H1 (cell line): ENCODE data around the gene TRIM50. TPM values are rescaled to one million over a fixed set of nuclear protein-coding genes. Genes with fewer than 3 reads are reported as not detected.

Experiments used
- CTCF ChIA-PET: fragments of 300-600 bp; sonication (Branson Sonifier 250); formaldehyde crosslinking; loops from one replicate; lab custom pipeline; 2021; ENCODE audit not compliant: partially characterized antibody; lab: Charles Lee
- POLR2A ChIA-PET: fragments of 300-600 bp; sonication (Branson Sonifier 250); formaldehyde crosslinking; loops from one replicate; lab custom pipeline; 2021; ENCODE audit warnings: inconsistent platforms; ENCODE audit not compliant: partially characterized antibody; lab: Charles Lee
- DNase-seq, 2 experiments: peaks; one replicate each; pipeline versions ENCODE4 v3.0.0 to v3.0.0-alpha.2; 2010 to 2022; ENCODE audit warnings: low spot score in 2 of 2, low read depth in 1 of 2, mixed read lengths in 1 of 2
- FAIRE-seq: peaks from 2 replicates; lab custom pipeline; 2011; peaks lifted over from hg19 to GRCh38; lab: Jason Lieb, UNC
- H2AFZ ChIP-seq: 2 replicates; pipeline ENCODE4 v1.8.1; 2012; ENCODE audit warnings: low read length, inconsistent platforms
- H2AK5ac ChIP-seq: 2 replicates; pipeline ENCODE4 v1.6.1; 2013; ENCODE audit warnings: low read depth, low read length
- H2BK120ac ChIP-seq: replicated peaks from 2 replicates; pipeline ENCODE3; 2013; ENCODE audit warnings: low read depth, low read length, inconsistent platforms
- H2BK12ac ChIP-seq: 2 replicates; pipeline ENCODE4 v1.6.1; 2013; ENCODE audit warnings: low read depth, low read length
- H2BK15ac ChIP-seq: 2 replicates; pipeline ENCODE4 v1.6.1; 2013; ENCODE audit warnings: low read length
- H2BK20ac ChIP-seq: 2 replicates; pipeline ENCODE4 v1.6.1; 2013; ENCODE audit warnings: low read length
- H2BK5ac ChIP-seq: 2 replicates; pipeline ENCODE4 v1.6.1; 2013; ENCODE audit warnings: low read depth, low read length
- H3K14ac ChIP-seq: 2 replicates; pipeline ENCODE4 v1.6.1; 2013; ENCODE audit warnings: inconsistent platforms; ENCODE audit not compliant: insufficient read length
- H3K18ac ChIP-seq: 2 replicates; pipeline ENCODE4 v1.6.1; 2013; ENCODE audit warnings: low read length; ENCODE audit errors: extremely low read depth
- H3K23ac ChIP-seq: 2 replicates; pipeline ENCODE4 v1.6.1; 2013; ENCODE audit warnings: inconsistent platforms; ENCODE audit not compliant: insufficient read length
- H3K23me2 ChIP-seq: 2 replicates; pipeline ENCODE4 v1.6.1; 2013; ENCODE audit warnings: low read depth, low read length
- H3K27ac ChIP-seq: 2 replicates; pipeline ENCODE4 v1.6.1; 2011; ENCODE audit warnings: low read depth, low read length, inconsistent platforms
- H3K27me3 ChIP-seq, 4 experiments: replicated peaks in 1 of 4; 1 replicate in 1 of 4; 2 replicates in 3 of 4; pipeline versions ENCODE4 v1.6.1 to v1.8.1; 2011 to 2013; ENCODE audit warnings: low read length in 3 of 4, mild to moderate bottlenecking in 3 of 4, inconsistent platforms in 2 of 4, mixed read lengths in 2 of 4, moderate library complexity in 1 of 4; ENCODE audit not compliant: control insufficient read depth in 3 of 4, insufficient read depth in 3 of 4; ENCODE audit errors: extremely low read depth in 1 of 4
- H3K36me3 ChIP-seq, 4 experiments: 2 replicates each; pipeline versions ENCODE4 v1.6.1 to v1.8.1; 2011 to 2013; ENCODE audit warnings: mild to moderate bottlenecking in 4 of 4, low read length in 3 of 4, moderate library complexity in 2 of 4, control low read depth in 1 of 4, inconsistent platforms in 1 of 4; ENCODE audit not compliant: insufficient read depth in 4 of 4, control insufficient read depth in 2 of 4
- H3K4ac ChIP-seq: replicated peaks from 2 replicates; pipeline ENCODE3; 2013; ENCODE audit warnings: low read length, low read depth, mixed read lengths, inconsistent platforms; ENCODE audit not compliant: insufficient read length
- H3K4me1 ChIP-seq, 4 experiments: replicated peaks in 1 of 4; 1 replicate in 1 of 4; 2 replicates in 3 of 4; pipeline versions ENCODE4 v1.6.1 to v1.8.1; 2011 to 2013; ENCODE audit warnings: low read length in 3 of 4, inconsistent platforms in 2 of 4, mixed read lengths in 1 of 4; ENCODE audit not compliant: insufficient read depth in 4 of 4, control insufficient read depth in 3 of 4
- H3K4me2 ChIP-seq, 2 experiments: 2 replicates each; pipeline versions ENCODE4 v1.6.1 to v1.8.1; 2011 to 2013; ENCODE audit warnings: low read depth in 2 of 2, low read length in 2 of 2, control low read depth in 1 of 2, inconsistent platforms in 1 of 2, mild to moderate bottlenecking in 1 of 2; ENCODE audit not compliant: insufficient read depth in 1 of 2
- H3K4me3 ChIP-seq, 4 experiments: fragments of 200-600, 300-600 bp in 1 of 4; sonication (generic), shearing (Covaris generic), sonication (Bioruptor Twin) in 1 of 4; 2 replicates each; pipeline versions ENCODE4 v1.5.1 to v1.8.1; 2011 to 2016; ENCODE audit warnings: low read length in 4 of 4, low read depth in 3 of 4, control low read depth in 2 of 4, inconsistent platforms in 2 of 4, mild to moderate bottlenecking in 2 of 4, mixed read lengths in 1 of 4, moderate library complexity in 1 of 4; ENCODE audit not compliant: insufficient read depth in 2 of 4; ENCODE audit errors: extremely low read depth in 1 of 4
- H3K56ac ChIP-seq: replicated peaks from 2 replicates; pipeline ENCODE3; 2013; ENCODE audit warnings: low read depth, mild to moderate bottlenecking, mixed read lengths, low read length, inconsistent platforms; ENCODE audit not compliant: insufficient read length
- H3K79me1 ChIP-seq: 2 replicates; pipeline ENCODE4 v1.6.1; 2013; ENCODE audit warnings: low read depth, low read length, control low read depth
- H3K79me2 ChIP-seq, 2 experiments: 2 replicates each; pipeline versions ENCODE4 v1.6.1 to v1.8.1; 2012 to 2013; ENCODE audit warnings: low read length in 2 of 2, mild to moderate bottlenecking in 2 of 2, inconsistent platforms in 1 of 2; ENCODE audit not compliant: insufficient read depth in 2 of 2, control insufficient read depth in 1 of 2
- H3K9ac ChIP-seq, 4 experiments: replicated peaks in 1 of 4; 1 replicate in 1 of 4; 2 replicates in 3 of 4; pipeline versions ENCODE4 v1.6.1 to v1.8.1; 2011 to 2013; ENCODE audit warnings: low read depth in 3 of 4, low read length in 3 of 4, control low read depth in 2 of 4, mild to moderate bottlenecking in 2 of 4, moderate library complexity in 2 of 4, inconsistent platforms in 1 of 4; ENCODE audit errors: extremely low read depth in 1 of 4
- H3K9me3 ChIP-seq, 2 experiments: 2 replicates each; pipeline versions ENCODE4 v1.6.1 to v1.8.1; 2012 to 2013; ENCODE audit warnings: mild to moderate bottlenecking in 2 of 2, moderate library complexity in 2 of 2, control low read depth in 1 of 2, inconsistent platforms in 1 of 2, low read depth in 1 of 2, low read length in 1 of 2, mixed read lengths in 1 of 2; ENCODE audit not compliant: insufficient read depth in 2 of 2
- H4K20me1 ChIP-seq, 2 experiments: replicated peaks in 1 of 2; 2 replicates each; pipeline versions ENCODE3 to v1.8.1; 2011 to 2013; ENCODE audit warnings: inconsistent platforms in 2 of 2, low read length in 2 of 2, mild to moderate bottlenecking in 1 of 2; ENCODE audit not compliant: insufficient read depth in 2 of 2, control insufficient read depth in 1 of 2
- H4K5ac ChIP-seq: 2 replicates; pipeline ENCODE4 v1.6.1; 2013; ENCODE audit warnings: low read length, low read depth, mixed read lengths, inconsistent platforms; ENCODE audit not compliant: insufficient read length
- H4K8ac ChIP-seq: 2 replicates; pipeline ENCODE4 v1.8.0; 2013; ENCODE audit warnings: mild to moderate bottlenecking, moderate library complexity, low read length, inconsistent platforms; ENCODE audit not compliant: insufficient read depth; ENCODE audit errors: extremely low read depth
- H4K91ac ChIP-seq: replicated peaks from 2 replicates; pipeline ENCODE3; 2013; ENCODE audit warnings: low read length, mixed read lengths, inconsistent platforms; ENCODE audit not compliant: insufficient read length
- BCL11A ChIP-seq, 2 experiments: IDR thresholded peaks; one replicate each; pipeline ENCODE4 v1.6.1; 2011; ENCODE audit warnings: low read depth in 2 of 2, low read length in 2 of 2, mild to moderate bottlenecking in 2 of 2
- SP1 ChIP-seq: IDR thresholded peaks from 2 replicates; pipeline ENCODE4 v1.6.1; 2011; ENCODE audit warnings: low read depth, low read length
- WGBS, 2 experiments: shearing (Covaris generic) in 1 of 2; methylation state at CpG; one replicate each; pipeline versions ENCODE4 v1.1.6 to v1.1.7; 2013 to 2015; ENCODE audit warnings: low lambda C conversion rate in 2 of 2, mixed read lengths in 2 of 2, inconsistent platforms in 1 of 2, low coverage in 1 of 2, missing lambda C conversion rate in 1 of 2; ENCODE audit not compliant: insufficient replicate concordance in 2 of 2, insufficient coverage in 1 of 2, insufficient read length in 1 of 2; ENCODE audit errors: extremely low coverage in 1 of 2, missing lambda C conversion rate in 1 of 2; 5-methylcytosine and 5-hydroxymethylcytosine counted together
- polyA plus RNA-seq, 7 experiments: library from polyadenylated mRNA; depleted of rRNA in 3 of 7; stranded (reverse) in 5 of 7; unstranded in 2 of 7; fragments of >200 nt in 5 of 7; fragments of 200-250 nt in 2 of 7; gene quantifications; 1 replicate in 5 of 7; 2 replicates in 1 of 7; 4 replicates in 1 of 7; pipeline versions ENCODE4 v1.2.1 to v1.2.3, GENCODE V29; 2011 to 2013; ENCODE audit warnings: missing spikeins in 2 of 7, mixed read lengths in 2 of 7
- total RNA-seq: library from RNA; stranded (reverse); fragmentation: NEBNext Ultra II Directional; extraction: Animal tissue kit (Norgen Biotek cat#: 25700); gene quantifications from 2 replicates; pipeline ENCODE4 v1.2.1, GENCODE V29; 2021

TRIM50 gene
- total and polyA plus RNA-seq, 2 of the 8 experiments (the other 6 are each of a cell fraction or from before 2014, with no cell fraction given), result 0.12 TPM; not detected in 1

DNA sequence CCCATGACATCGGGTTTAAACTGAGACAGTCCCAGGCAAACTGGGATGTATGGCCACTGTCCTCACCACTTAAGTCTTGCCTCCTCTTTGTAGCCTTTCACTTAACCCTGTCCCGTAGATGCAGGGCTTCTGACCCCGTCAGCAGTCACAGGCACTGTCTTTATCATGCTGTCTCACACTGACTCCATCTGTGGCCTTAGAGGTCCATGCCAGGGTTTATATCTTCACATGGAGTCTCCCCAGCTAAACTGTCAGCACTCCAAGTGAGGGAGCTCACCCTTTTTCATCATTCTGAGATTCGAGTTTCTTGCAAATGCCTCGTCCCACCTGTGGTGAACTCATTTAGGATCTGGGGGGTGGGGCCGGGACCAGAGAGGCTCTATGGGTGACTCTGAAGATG is 2.9 kb upstream of the TRIM50 start:
- H3K18ac ChIP-seq, result no peak overlapping the region
- no peak overlapping the region for H3K4ac ChIP-seq
- no peak overlapping the region for H3K27ac ChIP-seq
- no peak for DNase-seq
- no peak overlapping the region for H2BK5ac ChIP-seq
- no peaks in the 10 kb centered on the region for H3K36me3 ChIP-seq
- peak; percentile 64; the same call in 1 of the 2 replicates for TF ChIP-seq SP1
- TF ChIP-seq BCL11A (IDR thresholded peaks at IDR 0.05; ENCODE audit: low read depth in 2 of 2, low read length in 2 of 2), result no peak
- H2BK12ac ChIP-seq, result peak overlapping the region; percentile 53; the same call in 1 of the 2 replicates
- H3K4me3 ChIP-seq, result no peak overlapping the region
- no peaks in the 10 kb centered on the region; a peak in 1 of 7 replicates for H3K27me3 ChIP-seq
- no peak overlapping the region for H3K4me2 ChIP-seq
- H2BK120ac ChIP-seq, result no peak overlapping the region
- no peak overlapping the region for H2AK5ac ChIP-seq
- CTCF ChIA-PET, result interaction anchor here (0.5 to 6.9 kb wide), 6 partner anchors 9 to 121 kb away, joined by 3 to 36 read pairs (median 4); no protein-coding TSS in a partner anchor
- POLR2A ChIA-PET, result interaction anchor here (1.1 kb wide), 1 partner anchor 23 kb away, joined by 3 read pairs; the partner anchor contains the start of gene NSUN5
- no peaks in the 10 kb centered on the region for H3K23me2 ChIP-seq
- H2BK15ac ChIP-seq, result no peak overlapping the region; the same call in 1 of the 2 replicates
- H3K23ac ChIP-seq, result no peak overlapping the region
- no peak overlapping the region for H3K9ac ChIP-seq
- no peak overlapping the region for H3K14ac ChIP-seq
- no peak overlapping the region for H4K8ac ChIP-seq
- no peaks in the 10 kb centered on the region for H4K20me1 ChIP-seq
- no peak overlapping the region for H4K5ac ChIP-seq
- H3K56ac ChIP-seq, result no peak overlapping the region
- H4K91ac ChIP-seq, result peak overlapping the region; percentile 29
- 61% methylated on average over 6 of the region's 6 CpGs; no CpG with 5 or more reads in 1 of the 2 experiments for WGBS, 2 experiments
- FAIRE-seq, result no peak
- H2BK20ac ChIP-seq, result no peak overlapping the region
- H3K79me1 ChIP-seq, result no peaks in the 10 kb centered on the region
- peak overlapping the region; percentile 26; the same call in 1 of the 2 replicates for H2AFZ ChIP-seq
- peaks cover 0 to 9% (median 5%) of the 10 kb centered on the region in 4 experiments; a peak in 6 of 7 replicates for H3K4me1 ChIP-seq
- no peaks in the 10 kb centered on the region for H3K79me2 ChIP-seq
- H3K9me3 ChIP-seq, result no peaks in the 10 kb centered on the region
